Skeletal muscle cell (primary cell): ENCODE data around the gene STIM1.
A peak's percentile ranks its signal among the peaks of the same experiment; 100 is the strongest.

Experiments
- DNase-seq: peaks from one replicate; pipeline ENCODE4 v3.0.0-alpha.2; 2010; ENCODE audit warnings: low read depth
- H3K4me3 ChIP-seq: 2 replicates; pipeline ENCODE4 v1.5.1; 2011; ENCODE audit warnings: low read depth, mild to moderate bottlenecking, control low read depth, low read length, moderate library complexity

The STIM1 gene

DNA sequence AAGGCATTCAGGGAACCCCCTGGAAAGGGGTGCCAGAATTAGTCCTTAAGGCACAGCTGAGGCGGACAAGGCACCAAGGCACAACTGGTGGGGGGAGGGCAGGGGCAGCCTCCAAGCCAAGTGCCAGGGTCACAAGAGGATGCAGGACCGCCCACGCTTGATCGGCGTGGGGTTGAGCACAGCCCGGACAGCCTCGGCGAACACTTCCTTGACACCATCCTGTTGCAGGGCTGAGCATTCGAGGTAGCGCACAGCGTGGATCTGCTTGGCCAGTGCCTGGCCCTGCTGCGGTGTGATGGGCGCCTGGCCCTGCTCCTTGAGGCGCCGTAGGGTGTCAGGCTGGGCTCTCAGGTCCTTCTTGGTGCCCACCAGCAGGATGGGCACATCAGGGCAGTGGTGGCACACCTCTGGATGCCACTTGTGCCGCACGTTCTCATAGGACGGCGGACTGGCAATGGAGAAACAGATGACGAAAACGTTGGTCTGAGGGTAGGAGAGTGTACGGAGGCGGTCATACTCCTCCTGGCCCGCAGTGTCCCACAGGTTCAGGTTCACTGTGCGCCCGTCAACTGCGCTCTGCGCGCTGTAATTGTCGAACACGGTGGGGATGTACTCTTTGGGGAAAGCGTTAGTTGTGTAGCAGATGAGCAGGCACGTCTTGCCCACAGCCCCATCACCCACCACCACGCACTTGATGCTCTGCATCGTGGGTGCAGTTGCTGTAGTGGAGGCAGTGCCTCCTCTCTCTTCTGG is 27.9 kb upstream of the STIM1 start:
- no peak overlapping the region for H3K4me3 ChIP-seq
- no peak for DNase-seq

DNA sequence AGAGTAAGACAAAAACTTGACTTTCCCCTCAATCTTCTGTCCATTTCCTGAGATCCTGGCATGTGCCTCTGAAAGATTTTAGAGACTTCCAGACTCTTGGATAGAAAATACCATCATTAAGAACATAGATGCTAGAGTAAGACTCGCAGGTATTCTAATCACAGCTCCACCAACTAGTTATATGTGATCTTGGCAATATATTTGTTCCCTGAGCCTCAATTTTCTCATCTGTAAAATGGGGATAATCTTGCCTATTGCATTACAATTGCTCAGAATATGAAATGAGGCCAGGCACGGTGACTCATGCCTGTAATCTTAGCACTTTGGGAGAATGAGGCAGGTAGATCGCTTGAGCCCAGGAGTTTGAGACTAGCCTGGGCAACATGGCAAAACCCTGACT is 25.4 kb upstream of the STIM1 start:
- H3K4me3 ChIP-seq = no peak overlapping the region
- no peak for DNase-seq

DNA sequence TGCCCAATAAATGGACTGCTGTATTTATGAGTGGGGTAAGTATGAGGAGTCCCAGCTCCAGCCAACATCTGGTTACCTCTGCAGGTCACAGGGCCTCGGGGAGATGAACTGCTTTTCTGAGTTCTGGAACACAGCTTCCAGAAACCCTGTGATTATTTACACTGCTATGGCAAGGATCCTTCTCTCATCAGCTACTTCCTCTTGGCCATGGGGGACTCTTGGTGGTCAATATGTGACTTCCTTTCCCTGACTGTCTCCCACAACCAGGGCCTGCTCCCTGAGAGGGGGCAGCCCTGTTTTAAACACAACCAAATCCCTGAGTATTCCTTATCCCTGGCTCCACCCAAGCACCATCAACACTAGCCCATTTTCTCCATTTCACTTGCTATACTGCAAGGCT is 24.7 kb upstream of the STIM1 start:
- H3K4me3 ChIP-seq = no peak overlapping the region
- DNase-seq = no peak

DNA sequence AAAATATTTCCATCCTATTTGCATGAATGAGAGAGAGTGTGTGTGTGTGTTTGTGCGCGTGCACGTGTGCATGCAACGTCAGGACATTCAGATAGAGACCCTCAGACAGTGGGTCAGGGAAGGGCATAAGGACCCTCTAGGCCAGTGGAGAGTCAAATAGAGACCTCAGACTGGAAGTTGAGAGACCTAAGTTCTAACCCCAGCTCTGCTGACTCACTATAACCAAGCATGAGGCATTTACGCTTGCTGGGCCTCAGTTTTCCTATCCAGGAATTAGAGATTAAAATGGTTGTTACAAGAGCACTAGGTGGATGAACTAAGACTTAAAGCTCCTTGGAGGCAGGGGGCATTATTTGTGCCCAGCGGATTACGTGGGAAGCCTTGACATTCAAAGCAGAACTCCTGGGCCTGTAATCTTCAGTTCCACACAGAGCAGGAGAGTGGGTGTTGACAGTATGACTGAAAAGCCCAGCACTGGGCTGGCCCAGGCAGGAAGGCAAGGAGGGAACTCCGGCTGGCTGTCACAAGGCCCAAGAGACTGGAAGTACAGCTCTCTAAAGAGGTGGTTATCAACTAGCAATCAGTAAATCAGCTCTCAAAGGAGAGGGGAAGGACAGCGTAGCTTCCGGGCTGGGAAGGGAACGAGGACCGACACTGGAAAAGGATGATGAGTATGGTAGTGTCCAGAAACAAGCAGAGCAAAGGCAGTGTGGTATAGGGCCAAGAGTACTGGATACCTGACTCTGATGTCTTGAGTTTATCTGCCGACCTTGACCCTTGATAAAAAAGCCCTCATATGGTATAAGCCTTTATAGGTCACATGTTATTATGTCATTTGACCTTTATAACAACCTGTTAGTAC is 23.9 kb upstream of the STIM1 start:
- no peak for DNase-seq
- no peak overlapping the region for H3K4me3 ChIP-seq

DNA sequence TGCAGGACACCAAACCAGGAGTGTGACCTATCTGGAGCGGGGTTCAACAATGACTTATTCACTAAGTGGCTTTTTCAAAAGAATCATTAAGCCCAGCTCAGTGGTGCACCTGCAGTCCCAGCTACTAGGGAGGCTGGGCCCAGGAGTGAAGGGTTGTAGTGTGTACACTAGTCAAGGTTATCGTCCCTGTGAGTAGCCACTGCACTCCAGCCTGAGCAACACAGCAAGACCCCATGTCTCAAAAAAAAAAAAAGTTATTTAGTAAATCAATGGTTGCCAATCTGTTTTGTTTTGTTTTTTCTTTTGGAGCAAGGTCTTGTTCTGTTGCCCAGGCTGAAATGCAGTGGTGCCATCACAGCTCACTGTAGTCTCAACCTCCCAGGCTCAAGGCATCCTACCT is 22.6 kb upstream of the STIM1 start:
- no peak for DNase-seq
- H3K4me3 ChIP-seq = no peak overlapping the region

DNA sequence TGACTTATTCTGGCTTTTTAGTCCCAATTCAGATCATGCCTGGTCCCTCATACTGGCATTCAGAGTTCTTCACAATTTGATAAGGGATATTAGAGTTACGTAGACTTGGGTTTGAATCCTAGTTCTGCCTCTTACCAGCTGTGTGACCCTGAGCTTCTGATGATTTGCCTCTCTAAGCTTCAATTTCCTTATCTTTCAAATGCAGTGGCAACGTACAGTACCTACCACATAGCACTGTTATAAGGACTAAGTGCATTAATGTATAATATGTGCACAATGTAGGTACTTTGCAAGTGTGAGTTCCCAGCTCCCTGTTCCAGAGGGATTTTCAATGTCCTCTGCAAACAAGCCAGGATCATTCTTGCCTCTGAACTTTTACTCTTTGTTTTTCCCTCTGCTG is 22.0 kb upstream of the STIM1 start:
- no peak overlapping the region for H3K4me3 ChIP-seq

DNA sequence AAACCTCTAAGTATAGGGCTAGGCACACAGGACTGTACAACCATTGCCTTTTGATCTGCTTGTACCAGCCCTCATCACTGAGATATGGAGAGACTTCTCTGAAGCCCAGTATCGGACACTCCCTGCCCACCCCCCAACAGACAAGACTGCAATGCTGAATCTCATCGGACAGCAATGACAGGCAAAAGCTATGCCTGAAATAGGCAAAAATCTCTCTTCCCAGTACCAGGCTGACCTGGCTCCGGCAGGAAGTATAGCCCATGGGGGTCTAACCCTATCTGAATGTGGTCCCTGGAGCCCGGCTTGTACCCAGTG is 21.2 kb upstream of the STIM1 start:
- no peak overlapping the region for H3K4me3 ChIP-seq
- no peak for DNase-seq

More for the DNA sequence above, 22.0 kb upstream of the STIM1 start:
- DNase-seq = no peak

DNA sequence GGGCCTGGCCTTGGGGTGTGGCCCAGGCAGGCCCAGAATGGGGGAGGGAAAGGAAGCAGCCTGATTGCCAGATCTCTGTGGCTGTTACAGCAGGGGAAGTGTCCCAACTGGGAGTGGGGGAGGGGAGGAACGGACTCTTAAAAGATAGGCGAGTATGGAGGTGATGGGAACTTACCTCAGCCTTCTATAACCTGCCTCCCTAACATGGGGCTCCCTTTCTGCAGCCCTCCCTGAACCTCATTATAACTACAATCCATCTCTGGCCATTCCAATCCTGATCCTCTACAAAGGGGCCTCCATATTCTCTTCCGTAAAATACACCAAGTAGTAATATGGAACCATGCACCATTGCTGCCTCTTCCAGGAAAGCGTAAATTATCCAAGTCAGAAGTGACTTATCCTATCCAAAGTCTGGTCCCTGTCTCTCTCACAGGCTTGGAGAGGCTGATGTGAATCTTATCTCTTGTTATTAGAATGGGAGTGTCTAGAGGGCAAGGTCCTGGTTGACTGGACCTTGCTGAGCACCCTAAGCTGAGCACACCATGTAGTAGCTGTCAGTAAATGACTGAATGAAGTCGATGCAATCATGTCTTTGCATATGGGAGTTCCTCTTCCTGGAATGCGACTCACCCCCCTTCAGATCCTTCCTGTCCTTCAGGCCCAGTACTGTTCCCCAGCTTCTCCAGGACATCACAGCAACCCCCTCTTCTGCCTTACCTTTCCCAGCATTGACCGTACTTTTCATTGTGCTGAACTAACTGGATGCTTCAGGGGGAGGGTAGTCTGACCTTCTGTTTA is 20.6 kb upstream of the STIM1 start:
- no peak for DNase-seq

DNA sequence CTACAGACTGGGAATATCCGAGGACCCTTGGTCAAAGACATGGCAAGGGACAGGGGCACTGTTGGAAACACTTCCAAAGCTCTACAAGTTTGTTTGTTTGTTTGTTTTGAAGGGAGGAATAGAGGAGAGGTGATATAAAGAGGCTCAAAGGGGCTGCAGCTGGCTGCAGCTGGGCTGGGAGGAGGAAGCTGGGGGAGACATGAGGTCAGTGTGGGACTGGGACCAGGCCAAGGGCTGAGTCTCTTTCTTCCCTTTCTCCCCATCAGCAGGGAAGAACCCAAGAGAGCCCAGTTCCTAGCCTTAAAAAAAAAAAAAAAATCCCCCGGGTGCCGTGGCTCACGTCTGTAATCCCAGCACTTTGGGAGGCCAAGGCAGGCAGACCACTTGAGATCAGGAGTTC is 19.7 kb upstream of the STIM1 start:
- H3K4me3 ChIP-seq = no peak overlapping the region
- no peak for DNase-seq

More for the DNA sequence above, 20.6 kb upstream of the STIM1 start:
- H3K4me3 ChIP-seq = no peak overlapping the region

DNA sequence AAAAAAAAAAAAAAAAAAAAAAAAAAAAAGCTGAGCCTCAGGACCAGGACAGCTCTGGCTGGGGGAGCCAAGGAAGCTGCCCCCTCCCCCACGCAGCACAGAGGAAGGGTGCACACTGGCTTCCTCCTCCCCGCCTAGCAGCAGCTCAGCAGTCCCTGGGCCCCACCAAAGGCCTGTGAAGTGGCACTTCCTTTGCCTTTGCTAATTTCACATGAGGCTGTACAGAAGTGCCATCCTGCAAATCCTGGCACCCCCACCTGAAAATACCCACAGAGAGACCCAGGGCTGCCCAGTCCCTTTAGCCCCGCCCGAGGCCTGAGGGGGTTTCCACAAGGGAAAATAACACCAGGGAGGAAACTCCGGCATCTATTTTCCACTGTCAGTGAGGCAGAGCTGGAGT is 18.6 kb upstream of the STIM1 start:
- no peak overlapping the region for H3K4me3 ChIP-seq
- DNase-seq = no peak

DNA sequence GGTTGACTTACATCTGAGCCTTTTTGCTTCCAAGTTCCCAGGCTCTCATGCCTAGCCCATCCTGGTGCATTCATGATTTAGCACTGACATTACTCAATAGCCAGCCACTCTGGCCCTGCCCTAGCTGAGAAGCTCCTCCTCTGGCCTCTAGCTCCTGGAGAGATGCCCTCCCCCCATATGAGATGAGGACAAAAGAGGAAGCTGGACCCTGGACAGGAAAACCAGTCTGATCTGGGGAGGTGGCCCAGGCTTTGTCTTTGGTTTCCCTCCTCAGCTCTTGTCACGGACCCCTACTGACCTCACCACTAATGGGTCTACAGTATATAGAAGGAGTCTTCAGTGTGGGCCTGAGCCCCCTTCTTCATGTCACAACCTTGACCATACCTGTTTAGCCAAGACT is 17.7 kb upstream of the STIM1 start:
- no peak for DNase-seq

DNA sequence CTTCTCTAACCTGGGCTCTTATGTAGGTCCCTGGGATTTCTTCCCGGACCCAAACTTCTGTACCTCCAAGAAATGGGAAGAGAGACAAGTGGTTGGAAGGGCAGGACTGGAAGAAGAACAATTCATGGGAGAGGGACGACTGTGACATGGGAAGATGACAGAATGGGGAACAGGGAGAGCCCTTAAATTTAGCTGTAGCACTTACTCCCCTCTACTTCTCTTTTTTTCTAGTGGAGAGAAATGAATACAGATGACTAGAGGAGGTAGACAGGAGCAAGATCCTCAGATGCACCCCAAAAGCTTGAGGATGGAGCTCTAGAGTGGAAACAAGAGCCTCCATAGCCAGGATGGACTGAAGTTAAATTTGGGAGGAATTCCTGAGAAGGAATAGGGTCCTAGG is 17.0 kb upstream of the STIM1 start:
- no peak overlapping the region for H3K4me3 ChIP-seq
- DNase-seq = no peak

More for the DNA sequence above, 17.7 kb upstream of the STIM1 start:
- H3K4me3 ChIP-seq = no peak overlapping the region

DNA sequence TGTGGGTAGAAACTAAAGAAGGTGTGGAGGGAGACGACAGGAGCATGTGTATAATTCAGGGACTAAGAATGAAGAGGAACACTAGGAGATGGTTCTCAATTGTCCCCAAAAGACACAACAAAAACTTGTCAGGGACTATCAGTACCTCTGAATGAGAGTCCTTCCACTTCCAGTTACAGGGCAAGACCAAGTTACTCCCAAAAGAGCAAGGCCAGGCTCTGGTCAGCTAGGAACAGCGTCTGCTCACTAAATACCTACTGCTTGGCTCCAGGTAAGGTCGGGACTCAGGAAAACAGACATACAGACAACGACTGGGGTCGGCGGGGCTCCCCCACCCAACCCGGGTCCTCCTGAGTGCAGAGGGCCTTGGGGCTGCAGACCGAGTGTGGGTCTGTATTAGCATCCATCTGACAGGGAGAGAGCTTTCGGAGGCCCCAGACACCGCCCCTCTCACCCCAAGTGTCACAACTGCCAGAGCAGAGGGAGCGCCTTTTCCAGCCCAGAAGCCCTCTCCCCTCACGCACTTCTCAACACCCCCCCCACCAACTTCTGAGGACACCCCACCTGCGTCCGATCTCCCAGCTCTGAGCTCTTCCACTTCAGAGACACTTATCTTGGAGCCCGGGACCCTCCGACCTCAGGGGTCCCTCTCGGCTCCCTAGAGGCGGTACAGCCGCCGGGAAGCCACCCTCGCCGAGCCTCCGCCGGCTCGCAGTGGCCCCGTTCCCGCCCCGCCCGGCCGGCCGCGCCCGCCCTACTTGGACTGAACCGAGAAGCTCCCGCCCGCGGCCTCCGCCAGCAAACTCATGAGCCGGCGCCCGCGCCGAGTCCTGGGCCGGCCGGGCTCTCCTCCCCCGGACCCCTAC is 15.2 kb upstream of the STIM1 start:
- DNase-seq = no peak
- peak overlapping the region; percentile 75 for H3K4me3 ChIP-seq

DNA sequence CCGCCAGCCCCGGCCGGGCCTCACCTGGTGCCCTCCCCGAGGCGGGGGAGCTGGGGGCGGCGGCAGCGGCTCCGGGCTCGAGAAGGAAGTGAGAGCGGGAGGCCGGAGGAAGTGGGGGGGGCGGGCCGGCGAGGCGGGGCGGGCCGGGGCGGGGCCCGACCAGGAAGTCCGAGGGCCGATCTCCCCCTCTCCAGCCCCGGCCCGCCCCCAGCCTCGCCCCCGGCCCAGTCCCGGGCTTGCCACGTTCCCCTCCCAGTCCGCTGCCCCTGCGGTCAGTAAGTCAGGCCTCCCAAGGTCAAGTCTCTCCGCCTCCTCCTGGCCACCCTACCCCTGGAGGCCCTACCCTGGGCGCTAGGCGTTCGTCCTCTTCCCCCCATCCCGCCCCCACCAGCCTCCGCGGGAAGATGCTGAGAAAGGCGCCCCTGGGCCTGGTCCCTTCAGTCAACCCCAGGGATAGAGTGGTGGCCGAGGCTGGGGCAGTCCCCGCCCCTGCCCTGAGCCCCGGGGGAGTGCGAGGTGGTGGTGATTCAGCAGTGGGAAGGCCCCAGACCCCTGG is 14.5 kb upstream of the STIM1 start, which contains the start of gene RHOG:
Gene RHOG (minus strand): TSS at position 90 of the 556 bp plus-strand sequence. CDS start 12,821 bp downstream, outside the sequence.
- H3K4me3 ChIP-seq = peak within 1 kb of the TSS; percentile 75
- peak; percentile 42 for DNase-seq

DNA sequence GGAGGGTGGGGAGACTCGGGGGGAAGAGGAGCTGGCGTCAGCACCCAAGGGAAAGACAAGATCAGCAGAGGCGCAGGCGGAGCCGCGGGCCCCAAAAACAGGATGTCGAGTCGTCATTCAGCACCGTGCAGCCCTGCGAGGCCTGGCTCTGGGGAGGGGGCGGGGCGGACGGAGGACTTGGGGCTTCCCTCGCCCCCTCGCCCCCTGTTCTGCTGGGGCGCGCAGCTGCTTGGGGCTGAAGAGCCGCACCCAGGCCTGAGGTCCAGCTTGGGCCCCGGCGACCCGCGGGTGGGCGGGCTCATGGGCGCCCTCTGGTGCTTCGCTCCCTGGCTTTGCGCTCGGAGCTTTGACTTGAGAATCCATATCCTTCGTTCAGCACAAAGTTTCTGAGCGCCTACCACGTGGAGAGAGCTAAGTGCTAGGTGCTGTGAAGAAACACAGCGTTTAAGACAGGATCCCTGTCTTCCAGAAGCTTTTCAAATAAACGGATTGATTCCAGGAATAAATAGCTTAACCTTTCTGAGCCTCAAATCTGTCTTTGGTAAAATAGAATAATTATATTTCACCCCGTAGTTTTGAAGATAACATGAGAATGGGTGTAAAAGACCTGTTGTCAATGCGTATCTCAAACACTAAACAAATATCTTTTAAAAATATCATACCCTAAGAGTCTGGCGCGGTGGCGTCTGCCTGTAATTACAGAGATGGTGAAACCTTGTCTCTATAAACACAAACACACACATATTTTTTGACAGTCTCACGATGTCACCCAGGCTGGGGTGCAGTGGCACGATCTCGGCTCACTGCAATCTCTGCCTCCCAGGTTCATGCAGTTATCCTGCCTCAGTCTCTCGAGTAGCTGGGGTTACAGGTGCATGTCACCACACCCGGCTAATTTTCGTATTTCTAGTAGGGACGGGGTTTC is 13.8 kb upstream of the STIM1 start:
- peak; percentile 57 for DNase-seq
- peak overlapping the region; percentile 75 for H3K4me3 ChIP-seq

DNA sequence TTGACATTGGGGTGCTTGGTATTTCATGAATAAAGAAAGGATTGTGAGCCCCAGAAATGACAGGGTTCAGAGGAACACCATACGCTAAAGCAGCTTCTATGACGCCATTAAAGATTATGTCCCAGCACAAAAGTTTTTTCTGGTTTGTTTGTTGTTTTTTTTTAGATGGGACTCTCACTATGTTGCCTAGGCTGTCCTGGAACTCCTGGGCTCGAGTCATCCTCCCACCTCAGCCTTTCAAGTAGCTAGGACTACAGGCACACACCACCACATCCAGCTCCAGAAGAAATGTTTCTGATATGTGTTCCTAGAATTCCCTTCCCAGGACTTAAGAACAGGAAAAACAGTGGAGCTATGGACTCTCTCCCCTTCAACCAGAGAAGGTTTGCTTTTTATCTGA is 12.1 kb upstream of the STIM1 start:
- no peak overlapping the region for H3K4me3 ChIP-seq
- no peak for DNase-seq

DNA sequence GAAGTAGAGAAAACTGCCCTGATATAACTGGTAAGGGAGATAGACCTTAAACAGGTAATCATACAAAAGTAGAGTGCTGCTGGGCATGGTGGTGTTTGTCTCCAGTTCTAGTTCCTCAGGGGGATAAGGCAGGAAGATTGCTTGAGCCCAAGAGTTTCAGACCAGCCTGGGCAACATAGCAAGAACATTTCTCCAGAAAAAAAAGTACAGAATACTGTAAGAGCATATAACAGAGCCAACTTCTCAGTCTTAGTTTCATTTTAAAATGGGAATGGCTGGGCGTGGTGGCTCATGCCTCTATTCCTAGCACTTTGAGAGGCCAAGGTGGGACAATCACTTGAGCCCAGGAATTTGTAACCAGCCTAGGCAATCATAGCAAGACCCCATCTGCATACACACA is 10.2 kb upstream of the STIM1 start:
- H3K4me3 ChIP-seq = no peak overlapping the region
- no peak for DNase-seq

DNA sequence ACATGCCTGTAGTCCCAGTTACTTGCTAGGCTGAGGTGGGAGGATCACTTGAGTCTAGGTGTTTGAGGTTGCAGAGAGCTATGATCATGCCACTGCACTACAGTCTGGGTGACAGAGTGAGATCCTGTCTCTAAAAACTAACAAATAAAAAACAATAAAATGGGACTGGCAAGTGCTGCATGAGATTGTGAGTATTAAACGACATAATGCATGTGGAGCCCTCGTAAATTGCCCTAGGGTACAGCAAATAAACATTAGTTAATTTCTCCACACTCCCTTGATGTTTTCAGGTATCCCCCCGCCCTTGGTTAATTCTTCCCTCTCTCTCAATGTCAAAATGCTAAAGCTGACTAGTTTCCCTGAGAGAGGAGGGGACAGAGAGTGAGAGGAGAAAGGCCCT is 9.8 kb upstream of the STIM1 start:
- H3K4me3 ChIP-seq = no peak overlapping the region
- no peak for DNase-seq
